Naive thymus-derived CD4-positive, alpha-beta T cell (primary cell): Measurements from ENCODE around the gene SARNP. TPM values are rescaled to one million over a fixed set of nuclear protein-coding genes. Genes with fewer than 3 reads are reported as not detected.
A peak's percentile ranks its signal among the peaks of the same experiment; 100 is the strongest.

Source experiments
- ATAC-seq: fragments of 150-1000 bp; cut with Tn5 transposase; 2 replicates; pipeline ENCODE4 v1.10.0; 2021; ENCODE audit warnings: mild to moderate bottlenecking, moderate library complexity
- CTCF ChIA-PET: fragments of 350-600 bp; sonication (Branson Sonifier 250); formaldehyde crosslinking; loops from one replicate; lab custom pipeline; 2021; ENCODE audit warnings: antibody characterized with exemption; lab: Charles Lee
- POLR2A ChIA-PET: fragments of 350-600 bp; sonication (Branson Sonifier 250); formaldehyde crosslinking; loops from one replicate; lab custom pipeline; 2021; ENCODE audit warnings: antibody characterized with exemption, inconsistent platforms; lab: Charles Lee
- DNase-seq, 9 donors: peaks; one replicate each; pipeline versions ENCODE4 v3.0.0 to v3.0.0-alpha.2; 2020 to 2022; ENCODE audit warnings: mixed read lengths in 1 of 9
- H3K27ac ChIP-seq: one replicate; pipeline ENCODE4 v1.7.0; 2013; ENCODE audit warnings: mild to moderate bottlenecking, low read depth, low read length, moderate library complexity
- H3K27me3 ChIP-seq, 2 donors: one replicate each; pipeline ENCODE4 v1.7.0; 2013; ENCODE audit warnings: low read length in 2 of 2, mild to moderate bottlenecking in 2 of 2, moderate library complexity in 2 of 2; ENCODE audit not compliant: control insufficient read depth in 2 of 2, insufficient read depth in 2 of 2
- H3K36me3 ChIP-seq, 3 experiments: 1 replicate in 2 of 3; 2 replicates in 1 of 3; pipeline ENCODE4 v1.7.0; 2013; ENCODE audit warnings: low read length in 3 of 3, mild to moderate bottlenecking in 3 of 3, moderate library complexity in 1 of 3; ENCODE audit not compliant: insufficient read depth in 3 of 3, control insufficient read depth in 2 of 3
- H3K4me1 ChIP-seq, 2 donors: one replicate each; pipeline ENCODE4 v1.7.0; 2013; ENCODE audit warnings: low read length in 2 of 2, mild to moderate bottlenecking in 2 of 2, moderate library complexity in 1 of 2; ENCODE audit not compliant: control insufficient read depth in 2 of 2, insufficient read depth in 2 of 2
- H3K4me3 ChIP-seq: 2 replicates; pipeline ENCODE4 v1.7.0; 2013; ENCODE audit warnings: mild to moderate bottlenecking, low read length
- H3K9me3 ChIP-seq, 3 experiments: 1 replicate in 2 of 3; 2 replicates in 1 of 3; pipeline ENCODE4 v1.7.0; 2013; ENCODE audit warnings: low read length in 3 of 3; ENCODE audit not compliant: control insufficient read depth in 2 of 3
- H3K27ac Mint-ChIP-seq, 9 donors: one replicate each; pipeline ENCODE4 v1.8.0; 2020 to 2022; ENCODE audit warnings: mixed read lengths in 9 of 9, mild to moderate bottlenecking in 8 of 9, moderate library complexity in 5 of 9, inconsistent platforms in 2 of 9
- H3K27me3 Mint-ChIP-seq, 5 donors: one replicate each; pipeline ENCODE4 v1.8.0; 2021 to 2022; ENCODE audit warnings: mixed read lengths in 5 of 5, mild to moderate bottlenecking in 1 of 5
- H3K36me3 Mint-ChIP-seq, 5 donors: one replicate each; pipeline ENCODE4 v1.8.0; 2020 to 2022; ENCODE audit warnings: mixed read lengths in 5 of 5, mild to moderate bottlenecking in 3 of 5, inconsistent platforms in 1 of 5
- H3K4me1 Mint-ChIP-seq, 7 donors: one replicate each; pipeline ENCODE4 v1.8.0; 2020 to 2022; ENCODE audit warnings: mixed read lengths in 7 of 7, mild to moderate bottlenecking in 3 of 7, inconsistent platforms in 1 of 7
- H3K4me3 Mint-ChIP-seq, 10 donors: one replicate each; pipeline ENCODE4 v1.8.0; 2020 to 2022; ENCODE audit warnings: mild to moderate bottlenecking in 10 of 10, mixed read lengths in 10 of 10, moderate library complexity in 6 of 10, inconsistent platforms in 2 of 10
- H3K9me3 Mint-ChIP-seq, 11 donors: one replicate each; pipeline ENCODE4 v1.8.0; 2020 to 2022; ENCODE audit warnings: mixed read lengths in 11 of 11, mild to moderate bottlenecking in 4 of 11, inconsistent platforms in 1 of 11, moderate library complexity in 1 of 11
- intact Hi-C, 2 donors: fragments of 100-400 bp; cut with micrococcal nuclease; formaldehyde crosslinking; loops; one replicate each; pipeline ENCODE4 v1.15.1; 2023
- polyA plus RNA-seq, 2 donors: library from polyadenylated mRNA; unstranded; fragments of 300-500 nt; fragmentation: Illumina TruSeq; gene quantifications; one replicate each; pipeline ENCODE4 v1.2.3, GENCODE V29; 2021
- total RNA-seq, 6 experiments: library from RNA in 5 of 6; stranded (reverse) in 5 of 6; gene quantifications; 1 replicate in 5 of 6; 2 replicates in 1 of 6; pipeline ENCODE4 v1.2.3 and lab custom pipeline; 2021 to 2026

Gene SARNP
- total and polyA plus RNA-seq, 7 experiments from 2014 or later: 28.0 to 115 (median 43.5) TPM

DNA sequence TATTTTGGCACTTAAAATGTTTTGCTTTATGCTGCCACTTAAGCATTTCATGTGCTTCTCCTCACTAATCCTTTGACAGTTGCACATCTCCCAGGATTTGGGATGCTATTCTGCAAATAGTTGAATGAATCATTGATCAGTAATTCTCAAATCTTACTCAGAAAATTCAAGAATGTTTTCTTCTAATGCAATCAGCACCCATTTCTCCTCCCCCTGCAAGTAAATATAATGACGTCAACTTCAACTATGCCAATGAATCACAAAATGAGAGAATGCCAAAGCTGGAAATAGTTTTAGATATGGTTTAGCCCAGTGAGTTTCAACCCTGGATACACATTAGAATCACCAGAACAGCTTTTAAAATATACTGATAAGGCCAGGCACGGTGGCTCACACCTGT, 103.8 kb downstream of the SARNP start:
- Mint-ChIP-seq H3K27ac (no peak overlapping the region), H3K27me3 (peaks cover 0 to 42% (median 12%) of the 10 kb centered on the region in 5 donors), H3K36me3 (no peaks in the 10 kb centered on the region), H3K4me1 (peaks cover 21 to 42% (median 38%) of the 10 kb centered on the region in 7 donors), H3K4me3 (peak overlapping the region in 1 of 10 donors; percentile 9), H3K9me3 (peaks cover 0 to 7% (median 0%) of the 10 kb centered on the region in 11 donors)
- Histone ChIP-seq H3K36me3 (peaks cover 0 to 4% (median 2%) of the 10 kb centered on the region in 3 experiments), H3K27ac (no peak overlapping the region), H3K27me3 (no peaks in the 10 kb centered on the region), H3K9me3 (no peaks in the 10 kb centered on the region), H3K4me1 (peaks cover 15 to 19% of the 10 kb centered on the region in 2 donors), H3K4me3 (no peak overlapping the region)
- ATAC-seq: no peak
- intact Hi-C loops: no loop called here
- ChIA-PET POLR2A (no interaction called here), CTCF (no interaction called here)
- no peak for DNase-seq

DNA sequence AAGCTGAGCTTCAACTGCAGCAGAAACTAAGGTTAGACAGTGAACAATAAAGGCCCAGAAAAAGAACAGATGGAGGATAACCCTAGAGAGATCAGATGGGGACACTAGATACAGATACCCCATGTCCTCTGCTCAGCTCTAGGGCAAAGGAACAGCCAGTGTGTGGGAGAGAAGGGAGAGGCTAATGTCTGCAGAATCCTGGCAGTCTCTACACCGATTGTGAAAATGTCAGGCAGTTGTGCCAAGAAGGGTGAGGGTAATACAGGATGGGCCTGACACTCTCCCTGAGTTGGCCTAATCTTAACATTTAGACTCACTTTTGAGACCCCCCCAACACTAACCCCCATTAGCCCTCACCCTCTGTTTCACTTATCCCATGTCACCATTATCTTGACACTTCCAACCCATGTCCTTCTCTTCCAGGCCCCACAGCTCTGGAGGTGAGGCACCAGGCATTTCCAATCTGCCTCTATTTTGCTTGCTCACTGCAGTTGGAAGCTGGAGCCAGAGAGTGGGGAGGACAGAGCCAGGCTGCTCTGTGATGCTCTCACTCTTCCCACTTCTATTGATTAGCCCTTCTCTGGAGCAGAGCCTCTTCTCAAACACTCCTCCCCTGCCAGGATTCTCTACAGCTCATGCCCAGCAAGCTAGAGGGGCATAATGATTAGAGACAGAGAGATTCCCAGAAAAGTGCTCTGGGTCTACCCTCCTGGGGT, 104.7 kb downstream of the SARNP start:
- CTCF ChIA-PET: interaction anchor here (0.7 kb wide), 1 partner anchor 893 kb away, joined by 3 read pairs; no protein-coding TSS in a partner anchor
- no peak overlapping the region for H3K4me3 Mint-ChIP-seq
- H3K36me3 ChIP-seq: peaks cover 0 to 4% (median 0%) of the 10 kb centered on the region in 3 experiments
- intact Hi-C loops: no loop called here
- no peaks in the 10 kb centered on the region for H3K36me3 Mint-ChIP-seq
- DNase-seq (no peak), ATAC-seq (no peak)
- H3K4me1 ChIP-seq: peaks cover 21 to 22% of the 10 kb centered on the region in 2 donors
- H3K27me3 ChIP-seq: no peaks in the 10 kb centered on the region
- H3K27ac Mint-ChIP-seq: peak overlapping the region in 1 of 9 donors; percentile 2
- no peak overlapping the region for H3K4me3 ChIP-seq
- H3K9me3 ChIP-seq: no peaks in the 10 kb centered on the region
- peaks cover 0 to 7% (median 0%) of the 10 kb centered on the region in 11 donors for H3K9me3 Mint-ChIP-seq
- H3K27me3 Mint-ChIP-seq: peaks cover 0 to 49% (median 20%) of the 10 kb centered on the region in 5 donors
- H3K27ac ChIP-seq: no peak overlapping the region
- POLR2A ChIA-PET: interaction anchor here (0.7 to 2.1 kb wide), 2 partner anchors 10 to 1874 kb away, joined by 5 to 6 read pairs; no protein-coding TSS in a partner anchor
- peaks cover 28 to 42% (median 38%) of the 10 kb centered on the region in 7 donors for H3K4me1 Mint-ChIP-seq

DNA sequence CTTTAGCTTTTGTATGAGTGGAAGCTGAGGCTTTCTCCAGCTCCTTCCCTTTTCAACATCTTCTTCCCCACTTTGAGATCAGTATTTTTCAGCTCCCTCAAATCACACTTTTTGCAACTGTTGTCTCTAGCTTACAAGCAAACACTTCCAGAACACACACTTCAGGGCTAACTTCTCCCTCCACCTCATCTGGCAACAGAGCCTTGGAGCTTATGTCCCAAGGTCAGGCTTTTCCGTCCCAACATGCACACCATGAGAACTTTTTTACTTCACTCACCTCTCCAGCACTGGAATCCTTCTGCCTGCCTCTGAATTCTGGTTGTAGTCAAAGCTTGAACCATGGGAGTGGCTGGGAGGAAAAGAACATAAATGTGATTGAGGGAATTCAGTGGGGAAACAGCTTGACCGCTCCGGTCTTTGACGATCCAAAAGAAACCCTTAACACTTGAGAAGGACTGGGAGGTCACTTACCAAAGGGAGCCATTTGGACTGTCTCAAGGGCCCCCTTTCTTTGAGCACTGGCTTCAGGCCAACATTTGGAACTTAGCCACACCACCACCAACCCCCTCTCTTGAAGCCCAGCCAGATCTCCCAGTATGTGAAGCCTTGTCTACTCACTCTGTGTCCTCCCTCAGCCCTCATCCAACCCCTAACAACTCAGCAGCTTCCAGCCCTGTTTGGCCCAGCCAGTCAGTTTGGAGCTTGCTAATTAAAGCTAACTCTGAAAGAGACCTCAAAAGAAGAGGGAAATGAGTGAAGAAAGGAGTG, 105.6 kb downstream of the SARNP start:
- ChIA-PET POLR2A (interaction anchor here (2.1 kb wide), 1 partner anchor 11 kb away, joined by 5 read pairs; no protein-coding TSS in a partner anchor), CTCF (no interaction called here)
- H3K9me3 Mint-ChIP-seq: peaks cover 0 to 7% (median 0%) of the 10 kb centered on the region in 11 donors
- H3K4me1 Mint-ChIP-seq: peaks cover 22 to 38% (median 34%) of the 10 kb centered on the region in 7 donors
- H3K27me3 ChIP-seq: no peaks in the 10 kb centered on the region
- H3K27me3 Mint-ChIP-seq: peaks cover 0 to 55% (median 22%) of the 10 kb centered on the region in 5 donors
- DNase-seq (no peak), ATAC-seq (no peak)
- peak overlapping the region in 1 of 9 donors; percentile 22 for H3K27ac Mint-ChIP-seq
- no peak overlapping the region for H3K4me3 Mint-ChIP-seq
- H3K4me3 ChIP-seq: no peak overlapping the region
- no peak overlapping the region for H3K27ac ChIP-seq
- peaks cover 16 to 17% of the 10 kb centered on the region in 2 donors for H3K4me1 ChIP-seq
- H3K36me3 ChIP-seq: peaks cover 0 to 4% (median 0%) of the 10 kb centered on the region in 3 experiments
- no peaks in the 10 kb centered on the region for H3K36me3 Mint-ChIP-seq
- intact Hi-C loops: no loop called here
- no peaks in the 10 kb centered on the region for H3K9me3 ChIP-seq

DNA sequence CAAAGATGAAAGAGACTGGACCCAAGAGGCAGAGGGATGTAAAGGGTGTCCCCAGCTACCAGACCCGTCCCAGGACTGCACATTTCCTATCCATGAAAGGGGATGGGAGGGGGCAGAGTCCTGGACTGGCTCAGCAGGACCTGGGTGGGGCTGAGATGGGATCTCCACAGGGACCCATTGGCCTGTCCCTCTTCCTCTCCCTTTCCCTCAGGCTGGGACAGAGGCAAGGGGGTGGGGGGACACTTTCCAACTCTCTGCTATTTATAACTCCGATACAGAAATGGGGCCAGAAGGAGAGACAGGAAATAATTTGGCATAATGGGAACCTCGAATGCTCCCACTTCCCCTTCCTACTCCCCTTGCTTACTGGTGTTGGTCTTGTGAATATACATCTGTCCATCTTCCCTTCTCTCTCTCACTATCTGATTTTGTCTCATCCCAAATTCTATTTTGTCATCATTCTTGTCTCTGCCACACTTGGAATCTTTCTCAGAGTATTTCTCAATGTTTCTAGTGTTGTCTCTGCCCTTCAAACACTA, 108.8 kb downstream of the SARNP start:
- intact Hi-C loops: loop anchor here (1.0 to 5.0 kb wide), 2 partner anchors 8 to 61 kb away; partner anchors contain the start of gene BLOC1S1 (in 1 of the 2)
- Mint-ChIP-seq H3K36me3 (no peaks in the 10 kb centered on the region), H3K9me3 (no peaks in the 10 kb centered on the region), H3K4me1 (peaks cover 13 to 23% (median 20%) of the 10 kb centered on the region in 7 donors), H3K27me3 (peaks cover 0 to 74% (median 25%) of the 10 kb centered on the region in 5 donors), H3K4me3 (peak overlapping the region; percentile 68 to 92 (median 82)), H3K27ac (peak overlapping the region in 2 of 9 donors; percentile 7 to 8)
- Histone ChIP-seq H3K27ac (no peak overlapping the region), H3K27me3 (no peaks in the 10 kb centered on the region), H3K36me3 (no peaks in the 10 kb centered on the region), H3K9me3 (no peaks in the 10 kb centered on the region), H3K4me3 (no peak overlapping the region), H3K4me1 (peaks cover 4 to 7% of the 10 kb centered on the region in 2 donors)
- DNase-seq: no peak
- ChIA-PET CTCF (no interaction called here), POLR2A (interaction anchor here (0.6 kb wide), 1 partner anchor 12 kb away, joined by 3 read pairs; no protein-coding TSS in a partner anchor)
- ATAC-seq: no peak

DNA sequence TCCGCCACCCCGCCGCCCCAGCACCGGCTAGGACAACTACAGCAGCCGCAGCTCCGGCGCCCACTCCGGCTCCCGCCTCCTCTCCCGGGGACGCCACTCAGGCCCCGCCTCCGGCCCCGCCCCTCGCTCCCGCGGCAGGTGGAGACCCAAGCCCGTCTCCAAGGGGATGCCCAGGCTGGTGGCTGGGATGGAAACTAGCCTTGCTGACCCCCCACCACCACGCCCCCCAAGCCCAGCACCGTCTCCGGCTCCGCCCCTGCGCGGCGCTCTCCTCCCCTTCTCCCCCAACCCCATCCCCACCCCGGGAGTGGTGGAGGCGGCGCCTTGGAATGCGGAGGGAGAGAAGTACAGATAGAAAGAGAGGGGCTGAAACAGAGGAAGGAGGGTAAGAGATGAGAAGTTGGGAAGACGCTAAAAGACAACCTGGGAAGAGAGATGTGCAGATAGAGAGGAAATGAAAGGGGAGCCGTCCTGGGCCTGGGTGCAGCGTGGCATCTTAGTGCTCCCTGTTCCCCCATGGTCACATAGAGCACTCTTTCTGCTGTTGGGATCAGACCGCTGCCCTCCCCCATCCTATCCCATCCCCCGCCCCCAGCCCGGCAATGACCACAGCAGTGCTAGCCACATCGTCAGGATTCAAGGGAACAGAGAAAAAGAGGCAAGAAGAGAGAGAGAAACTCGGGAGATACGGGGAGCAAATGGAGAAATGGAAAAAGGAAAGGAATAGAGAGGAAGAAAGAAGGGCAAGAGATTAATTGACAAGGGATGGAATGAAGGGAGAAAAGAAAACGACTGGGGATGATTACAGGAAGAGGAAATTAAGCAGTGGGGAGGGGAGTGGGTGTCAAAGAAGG, 109.5 kb downstream of the SARNP start, which contains the start of gene ITGA7:
Gene ITGA7, minus strand, starts transcription at position 64 of the 854 bp plus-strand sequence. CDS start 222 bp downstream, outside the sequence.
- no peaks in the 10 kb centered on the region for H3K36me3 ChIP-seq
- Mint-ChIP-seq H3K4me3 (peak within 1 kb of the TSS; percentile 68 to 92 (median 82)), H3K27me3 (peaks cover 0 to 72% (median 25%) of the 10 kb centered on the region in 5 donors), H3K36me3 (no peaks in the 10 kb centered on the region), H3K27ac (peak within 1 kb of the TSS in 4 of 9 donors; percentile 7 to 63 (median 42)), H3K9me3 (no peaks in the 10 kb centered on the region), H3K4me1 (peaks cover 13 to 23% (median 20%) of the 10 kb centered on the region in 7 donors)
- DNase-seq (peak in 8 of 9 donors; percentile 24 to 78 (median 38)), ATAC-seq (peak; percentile 79)
- intact Hi-C loops: loop anchor here (1.0 to 5.0 kb wide), 2 partner anchors 8 to 61 kb away; partner anchors contain the start of gene BLOC1S1 (in 1 of the 2)
- ChIA-PET POLR2A (interaction anchor here (0.6 kb wide), 1 partner anchor 13 kb away, joined by 3 read pairs; no protein-coding TSS in a partner anchor), CTCF (no interaction called here)
- no peaks in the 10 kb centered on the region for H3K9me3 ChIP-seq
- H3K27ac ChIP-seq: peak within 1 kb of the TSS; percentile 4
- peak within 1 kb of the TSS; percentile 54 for H3K4me3 ChIP-seq
- H3K4me1 ChIP-seq: peaks cover 4 to 7% of the 10 kb centered on the region in 2 donors
- H3K27me3 ChIP-seq: no peaks in the 10 kb centered on the region
